ENCODE data around the gene KCNQ4.

GRCh38 chr1:40847023-40847745 lies 63.6 kb downstream of the KCNQ4 start:
- no peak for TF ChIP-seq POLR2A (IDR thresholded peaks at IDR 0.05; ENCODE audit: low read depth, low read length)
- TF ChIP-seq JUN (IDR thresholded peaks at IDR 0.05; ENCODE audit: borderline replicate concordance, insufficient read depth, insufficient read length, low read depth), result no peak
- TF ChIP-seq, protein P1, sequence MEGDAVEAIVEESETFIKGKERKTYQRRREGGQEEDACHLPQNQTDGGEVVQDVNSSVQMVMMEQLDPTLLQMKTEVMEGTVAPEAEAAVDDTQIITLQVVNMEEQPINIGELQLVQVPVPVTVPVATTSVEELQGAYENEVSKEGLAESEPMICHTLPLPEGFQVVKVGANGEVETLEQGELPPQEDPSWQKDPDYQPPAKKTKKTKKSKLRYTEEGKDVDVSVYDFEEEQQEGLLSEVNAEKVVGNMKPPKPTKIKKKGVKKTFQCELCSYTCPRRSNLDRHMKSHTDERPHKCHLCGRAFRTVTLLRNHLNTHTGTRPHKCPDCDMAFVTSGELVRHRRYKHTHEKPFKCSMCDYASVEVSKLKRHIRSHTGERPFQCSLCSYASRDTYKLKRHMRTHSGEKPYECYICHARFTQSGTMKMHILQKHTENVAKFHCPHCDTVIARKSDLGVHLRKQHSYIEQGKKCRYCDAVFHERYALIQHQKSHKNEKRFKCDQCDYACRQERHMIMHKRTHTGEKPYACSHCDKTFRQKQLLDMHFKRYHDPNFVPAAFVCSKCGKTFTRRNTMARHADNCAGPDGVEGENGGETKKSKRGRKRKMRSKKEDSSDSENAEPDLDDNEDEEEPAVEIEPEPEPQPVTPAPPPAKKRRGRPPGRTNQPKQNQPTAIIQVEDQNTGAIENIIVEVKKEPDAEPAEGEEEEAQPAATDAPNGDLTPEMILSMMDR (IDR thresholded peaks at IDR 0.05; ENCODE audit: extremely low read depth in 1 of 2, insufficient read depth in 1 of 2, low read depth in 1 of 2, low read length in 2 of 2), result no peak
- TF ChIP-seq, protein P2, sequence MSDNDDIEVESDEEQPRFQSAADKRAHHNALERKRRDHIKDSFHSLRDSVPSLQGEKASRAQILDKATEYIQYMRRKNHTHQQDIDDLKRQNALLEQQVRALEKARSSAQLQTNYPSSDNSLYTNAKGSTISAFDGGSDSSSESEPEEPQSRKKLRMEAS (IDR thresholded peaks at IDR 0.05; ENCODE audit: insufficient read depth, insufficient read length), result no peak
